ENCODE measurements around the gene TAX1BP1.

DNA sequence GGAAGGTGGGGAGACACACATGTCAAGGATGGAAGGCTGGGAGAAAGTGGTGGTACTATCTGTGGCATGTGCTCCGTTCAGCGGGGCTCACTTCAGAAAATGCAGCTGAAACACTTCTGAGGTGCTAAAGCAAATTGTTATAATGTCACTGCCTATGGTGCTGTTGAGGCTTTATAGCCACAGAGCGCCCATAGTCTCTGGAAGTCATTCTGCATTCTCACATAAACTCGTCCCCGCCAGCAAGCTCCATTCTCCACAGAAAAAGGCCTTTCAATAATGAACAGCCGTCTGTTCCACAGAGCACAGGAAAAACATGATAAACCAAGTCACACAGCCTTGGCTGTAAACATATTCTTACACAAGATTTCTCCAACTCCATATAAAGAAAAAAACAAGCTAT, 131.9 kb downstream of the TAX1BP1 start:
- TF ChIP-seq EZH2 (IDR thresholded peaks at IDR 0.05; ENCODE audit: insufficient read depth, poor library complexity, severe bottlenecking): no peak
- no peak for TF ChIP-seq EZH2phosphoT487 (IDR thresholded peaks at IDR 0.05; ENCODE audit: insufficient read depth, low read depth)

Measured in GM23248 (cell line).